ENCODE data around the gene TAC4.

- TF ChIP-seq EZH2 (IDR thresholded peaks at IDR 0.05): no peak
- TF ChIP-seq POLR2AphosphoS5 (IDR thresholded peaks at IDR 0.05; ENCODE audit: borderline replicate concordance, low read depth, low read length): no peak
- no peak for TF ChIP-seq FOXP2 (optimal IDR thresholded peaks at IDR 0.05; ENCODE audit: control extremely low read depth, extremely low read length, insufficient read depth)
Observed at GRCh38 chr17:49895812-49896211, 47.9 kb upstream of the TAC4 start.
